ENCODE results near the gene ARHGAP6.

- no peak for TF ChIP-seq CTCF (IDR thresholded peaks at IDR 0.05)
- TF ChIP-seq EP300 (IDR thresholded peaks at IDR 0.05): no peak
Observed at GRCh38 chrX:11151799-11152559, 513.7 kb downstream of the ARHGAP6 start.
